DMS53 treated with DMSO at 0.1 percent for 48 hours (cell line): ENCODE measurements around the gene IGF2BP2.
A peak's percentile ranks its signal among the peaks of the same experiment; 100 is the strongest.
"Not testable (repeated sequence)": the region's sequence is repeated elsewhere in the genome, so short reads cannot be mapped to it uniquely, and the experiment has no call there.

Source experiments
- DNase-seq: peaks from one replicate; lab custom pipeline; 2025; ENCODE audit not compliant: unreplicated experiment; lab: John Stamatoyannopoulos, UW

IGF2BP2 gene

DNA sequence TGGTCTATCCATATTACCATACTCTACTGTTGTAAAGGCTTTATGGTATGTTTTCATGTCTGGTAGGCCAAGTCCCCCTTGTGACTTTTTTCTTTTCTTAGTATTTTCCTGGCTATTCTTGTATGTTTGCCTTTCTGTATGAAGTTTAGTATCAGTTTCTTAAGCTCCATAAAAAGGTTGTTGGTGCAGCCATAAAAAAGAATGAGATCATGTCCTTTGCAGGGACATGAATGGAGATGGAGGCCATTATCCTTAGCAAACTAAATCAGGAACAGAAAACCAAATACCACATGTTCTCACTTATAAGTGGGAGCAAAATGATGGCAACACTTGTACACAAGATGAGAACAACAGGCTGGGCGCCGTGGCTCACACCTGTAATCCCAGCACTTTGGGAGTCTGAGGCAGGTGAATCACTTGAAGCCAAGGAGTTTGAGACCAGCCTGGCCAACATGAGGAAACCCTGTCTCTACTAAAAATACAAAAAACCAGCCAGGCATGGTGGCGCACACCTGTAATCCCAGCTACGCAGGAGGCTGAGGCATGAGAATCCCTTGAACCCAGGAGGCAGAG lies 13.7 kb upstream of the IGF2BP2 start:
- DNase-seq: not testable (repeated sequence)

DNA sequence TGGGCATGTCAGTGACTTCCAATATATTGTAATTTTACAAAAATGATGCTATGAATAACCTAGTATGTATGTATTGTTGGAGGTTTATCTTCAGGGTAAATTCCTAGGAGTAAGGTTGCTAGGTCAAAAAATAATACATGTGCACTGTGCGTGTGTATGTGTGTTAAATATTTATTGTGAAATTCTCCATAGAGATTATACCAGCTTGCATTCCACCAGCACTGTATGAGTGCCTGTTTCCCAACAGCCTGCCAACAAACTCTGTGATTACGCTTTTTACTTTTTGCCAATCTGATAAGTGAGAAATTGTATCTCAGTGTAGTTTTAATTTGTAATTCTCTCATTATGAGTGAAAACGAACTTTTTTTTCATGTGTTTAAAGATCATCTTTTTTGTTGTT lies 12.6 kb upstream of the IGF2BP2 start:
- no peak for DNase-seq

DNA sequence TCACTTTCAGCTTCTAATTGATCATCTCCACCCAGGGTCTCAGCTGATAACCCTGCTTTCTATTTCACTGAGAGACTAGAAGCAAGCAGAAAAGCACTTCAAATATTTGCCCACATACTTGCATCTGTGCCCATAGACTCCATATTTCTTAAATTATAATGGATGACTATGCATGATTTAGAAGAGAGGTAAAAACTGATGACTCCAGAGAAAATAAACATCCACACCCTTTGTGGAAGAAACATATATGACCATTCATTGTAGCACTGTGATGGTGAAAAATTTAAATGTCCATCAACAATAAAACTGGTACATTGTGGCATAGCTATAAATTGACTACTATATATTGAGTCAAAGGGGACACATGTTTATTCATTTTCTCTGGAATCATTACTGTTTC lies 7.1 kb upstream of the IGF2BP2 start:
- DNase-seq: no peak

DNA sequence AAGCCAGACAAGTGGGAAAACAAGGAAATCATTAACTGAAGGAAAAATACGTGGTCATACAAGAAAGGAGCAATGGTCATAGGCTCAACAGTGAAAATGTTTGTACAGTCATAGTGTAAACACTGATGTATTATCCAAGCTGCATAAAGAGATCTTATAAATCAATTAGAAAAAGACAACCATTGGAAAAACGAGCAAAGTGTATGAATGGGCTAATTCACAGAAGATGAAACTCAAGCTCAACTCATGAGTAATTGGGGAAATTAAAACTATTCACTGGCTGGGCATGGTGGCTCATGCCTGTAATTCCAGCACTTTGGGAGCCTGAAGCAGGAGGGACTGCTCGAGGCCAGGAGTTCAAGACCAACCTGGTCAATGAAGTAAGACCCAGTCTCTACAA lies 6.4 kb upstream of the IGF2BP2 start:
- DNase-seq: peak; percentile 71

DNA sequence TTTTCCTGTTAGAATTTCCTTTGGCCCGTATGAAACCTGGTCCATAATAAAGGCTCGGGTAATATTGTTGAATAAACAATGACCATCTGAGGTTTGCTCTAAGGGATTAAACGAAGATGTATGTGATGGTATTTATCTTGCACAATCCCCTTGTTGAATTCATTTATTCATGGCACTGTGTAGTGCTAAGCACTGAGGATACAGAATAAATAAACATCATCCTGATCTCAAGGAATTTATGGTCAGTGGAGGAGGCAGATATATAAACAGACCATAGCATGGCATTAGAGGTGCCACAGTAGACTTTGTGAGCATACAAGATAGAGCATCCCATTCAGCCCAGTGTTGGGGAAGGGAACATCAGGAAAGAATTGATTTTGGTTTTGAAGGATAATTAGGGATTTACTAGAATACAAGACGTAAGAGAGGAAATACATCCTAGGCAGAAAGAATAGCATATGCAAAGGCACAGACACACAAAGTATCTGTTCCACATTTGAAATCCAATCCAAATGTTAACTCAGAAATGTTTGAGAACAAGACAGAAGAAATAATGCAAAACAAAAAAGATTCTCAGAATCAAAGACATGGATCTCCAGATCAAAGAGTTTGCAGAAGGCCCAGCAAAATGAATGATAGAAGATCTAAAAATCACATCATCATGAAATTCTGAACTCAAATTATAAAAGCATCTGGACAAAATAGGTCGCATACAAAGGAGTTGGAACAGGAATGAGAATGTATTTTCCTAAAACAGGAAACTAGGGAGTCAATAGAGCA lies 5.4 kb upstream of the IGF2BP2 start:
- no peak for DNase-seq

DNA sequence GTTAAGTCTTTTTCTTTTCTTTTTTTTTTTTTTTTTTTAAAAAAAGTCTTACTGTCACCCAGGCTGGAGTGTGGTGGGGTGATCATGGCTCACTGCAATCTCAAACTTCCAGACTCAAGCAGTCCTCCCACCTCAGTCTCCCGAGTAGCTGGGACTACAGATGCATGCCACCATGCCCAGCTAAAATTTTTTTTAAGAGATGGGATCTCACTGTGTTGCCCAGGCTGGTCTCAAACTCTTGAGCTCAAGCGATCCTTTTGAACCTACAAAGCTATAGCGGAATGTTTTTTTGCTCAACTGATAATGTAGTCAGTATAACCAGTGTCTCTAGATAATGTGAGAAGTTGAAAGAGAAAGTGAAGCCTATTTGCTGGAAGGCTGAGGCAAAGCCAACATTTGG lies 3.9 kb upstream of the IGF2BP2 start:
- no peak for DNase-seq

DNA sequence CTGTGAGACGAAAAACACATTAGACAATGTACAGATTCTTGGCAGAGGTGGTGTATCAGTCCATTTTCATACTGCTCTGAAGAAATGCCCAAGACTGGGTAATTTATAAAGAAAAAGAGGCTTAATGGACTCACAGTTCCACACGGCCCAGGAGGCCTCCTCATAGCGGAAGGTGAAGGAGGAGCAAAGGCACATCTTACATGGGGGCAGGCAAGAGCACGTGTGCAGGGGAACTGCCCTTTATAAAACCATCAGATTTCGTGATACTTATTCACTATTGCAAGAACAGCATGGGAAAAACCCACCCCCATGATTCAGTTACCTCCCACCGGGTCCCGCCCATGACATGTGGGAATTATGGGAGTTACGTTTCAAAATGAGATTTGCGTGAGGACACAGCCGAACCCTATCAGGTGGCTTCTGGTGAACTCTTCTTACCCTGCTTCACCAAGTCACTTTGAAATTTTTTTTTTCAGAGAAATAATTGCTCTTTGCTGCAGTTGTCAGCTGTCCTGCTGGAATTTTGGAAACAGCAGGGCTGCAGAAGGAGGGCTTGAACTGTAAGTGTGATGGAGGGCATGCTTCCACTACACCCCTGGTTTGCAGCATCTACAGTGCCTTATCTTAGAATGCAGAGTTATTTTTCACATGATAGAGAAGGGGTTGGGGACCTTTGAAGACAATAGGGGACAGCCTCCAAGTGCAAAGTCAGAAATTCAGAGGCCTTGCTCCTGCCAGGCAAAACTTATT lies 2.9 kb upstream of the IGF2BP2 start:
- no peak for DNase-seq

DNA sequence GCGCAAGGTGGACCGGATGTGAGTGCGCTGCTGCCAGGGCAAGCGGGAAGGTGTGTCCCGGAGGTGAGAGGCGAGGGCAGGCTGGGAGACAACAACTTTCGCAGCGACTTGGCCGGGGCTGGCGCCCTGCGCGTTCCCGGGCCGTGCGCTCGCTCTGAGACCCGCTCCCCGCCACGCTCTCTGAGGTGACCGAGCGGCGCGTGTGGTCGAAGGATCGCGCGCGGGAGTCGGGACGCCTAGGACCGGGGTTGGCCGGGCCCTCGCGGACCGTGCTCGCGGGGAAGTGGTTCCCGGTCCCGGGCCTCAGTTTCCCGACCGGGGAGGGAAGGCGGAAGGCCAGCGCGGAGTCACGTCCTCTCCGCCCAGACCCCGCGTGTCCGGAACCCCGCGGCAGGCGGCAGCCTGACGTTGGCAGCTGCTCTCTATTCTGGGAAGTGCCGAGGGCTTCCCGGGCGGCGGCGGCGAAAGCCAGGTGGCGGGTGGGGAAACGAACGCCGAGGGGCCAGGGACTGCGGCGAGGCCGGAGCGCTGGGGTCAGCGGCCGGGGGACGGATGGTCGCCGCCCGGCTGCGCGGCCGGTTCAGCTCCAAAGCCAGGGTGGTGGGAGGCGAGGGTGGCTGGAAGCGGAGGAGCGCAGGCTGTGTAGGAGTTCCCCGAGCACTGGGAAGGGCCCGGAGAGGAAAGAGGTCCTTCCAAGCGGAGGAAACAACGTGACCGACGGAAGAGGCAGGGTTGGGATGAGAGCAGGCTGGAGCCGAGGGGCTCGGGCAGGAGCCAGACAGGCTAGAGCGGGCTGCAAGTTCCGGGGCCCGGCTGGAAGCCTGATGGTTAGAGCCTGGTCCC lies 1.0 kb upstream of the IGF2BP2 start:
- DNase-seq: no peak

DNA sequence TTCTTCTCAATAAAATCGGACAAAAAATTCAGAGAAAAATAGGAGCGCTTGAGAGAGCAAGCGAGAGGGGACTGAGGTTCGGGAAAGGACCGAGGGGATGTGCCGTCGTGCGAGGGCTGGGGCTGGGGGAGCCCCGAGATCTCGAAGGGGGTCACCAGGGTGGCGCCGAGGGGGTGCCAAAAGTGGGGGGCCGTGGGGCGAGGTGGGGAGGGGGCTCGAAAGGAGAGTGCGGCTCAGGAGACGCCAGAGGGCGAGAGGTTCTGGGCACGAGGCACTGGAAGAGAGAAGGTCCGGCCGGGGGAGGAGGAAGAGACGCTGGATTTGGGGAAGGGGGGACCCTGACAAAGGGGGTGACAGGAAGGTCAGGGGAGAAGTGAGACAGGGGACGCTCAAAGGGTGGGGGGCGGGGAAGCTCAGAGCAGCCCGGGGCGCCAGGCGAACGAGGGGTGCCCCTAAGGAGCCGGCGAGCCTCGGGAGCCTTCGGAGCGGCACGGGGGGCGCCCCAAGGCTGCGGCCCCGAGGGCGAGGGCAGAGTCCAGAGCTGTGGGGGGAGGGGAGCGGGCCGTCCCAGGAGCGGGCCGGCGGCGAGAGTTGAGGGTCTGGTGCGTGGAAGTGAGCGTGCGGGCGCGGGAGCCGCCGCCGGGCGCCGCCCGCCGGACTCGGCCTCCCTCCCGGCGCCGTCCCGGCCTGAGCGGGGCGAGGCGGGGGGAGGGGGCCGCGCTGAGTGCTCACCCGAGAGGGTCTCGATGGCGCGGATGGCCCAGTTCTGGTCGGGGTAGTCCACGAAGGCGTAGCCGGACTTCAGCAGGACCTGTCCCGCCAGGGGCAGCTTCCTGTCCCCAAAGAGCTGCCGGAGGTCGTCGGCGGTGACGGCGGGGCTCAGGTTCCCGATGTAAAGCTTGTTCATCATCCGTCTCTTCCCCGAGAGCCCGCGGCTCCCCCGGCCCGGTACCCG lies 514 bp downstream of the IGF2BP2 start:
- peak; percentile 57 for DNase-seq

DNA sequence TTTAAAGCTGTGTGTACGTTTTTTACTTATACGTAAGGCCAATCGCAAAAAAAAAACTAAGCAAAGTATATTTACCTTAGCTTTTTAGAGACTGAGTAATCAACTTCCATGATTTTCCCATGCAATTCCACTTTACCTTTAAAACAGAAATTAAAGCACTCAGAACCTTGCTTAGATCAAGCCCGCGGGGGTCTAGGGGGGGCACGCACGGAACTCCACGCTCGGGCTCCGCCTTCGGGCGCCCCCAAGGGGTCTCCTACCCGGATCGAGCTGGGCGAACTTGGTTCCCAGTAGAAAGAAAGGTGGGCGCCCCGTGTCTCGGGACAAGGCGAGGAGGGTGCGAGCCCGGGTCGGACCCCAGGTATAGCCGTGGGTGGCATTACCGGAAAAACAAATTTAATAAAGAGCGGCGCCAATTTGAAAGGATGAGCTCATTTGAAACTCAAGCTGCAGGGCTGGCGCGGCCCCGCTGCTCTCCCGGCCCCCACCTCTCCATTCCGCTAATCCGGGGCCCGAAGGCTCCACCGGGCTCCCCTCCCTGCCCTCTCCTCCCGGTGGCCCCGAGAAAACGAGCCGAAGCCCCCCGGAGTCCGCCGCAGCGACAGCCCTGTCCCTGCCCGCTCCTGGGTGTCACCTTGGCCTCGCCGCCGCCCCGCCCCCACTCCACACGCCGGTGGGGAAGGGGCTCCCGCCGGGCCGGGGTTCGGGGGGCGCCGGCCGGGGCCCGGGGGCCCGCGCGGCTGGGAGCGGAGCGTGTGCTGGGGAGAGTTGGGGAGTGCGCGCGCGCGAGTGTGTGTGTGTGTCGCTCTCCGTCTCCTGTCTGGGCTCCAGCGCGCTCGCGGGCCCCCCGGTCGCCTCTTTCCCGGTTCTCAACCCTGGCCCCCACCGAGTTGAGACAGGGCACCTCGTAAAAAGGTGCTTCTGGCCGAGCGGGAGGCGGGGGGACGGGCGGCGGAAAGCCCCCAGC lies 1.5 kb downstream of the IGF2BP2 start:
- no peak for DNase-seq

DNA sequence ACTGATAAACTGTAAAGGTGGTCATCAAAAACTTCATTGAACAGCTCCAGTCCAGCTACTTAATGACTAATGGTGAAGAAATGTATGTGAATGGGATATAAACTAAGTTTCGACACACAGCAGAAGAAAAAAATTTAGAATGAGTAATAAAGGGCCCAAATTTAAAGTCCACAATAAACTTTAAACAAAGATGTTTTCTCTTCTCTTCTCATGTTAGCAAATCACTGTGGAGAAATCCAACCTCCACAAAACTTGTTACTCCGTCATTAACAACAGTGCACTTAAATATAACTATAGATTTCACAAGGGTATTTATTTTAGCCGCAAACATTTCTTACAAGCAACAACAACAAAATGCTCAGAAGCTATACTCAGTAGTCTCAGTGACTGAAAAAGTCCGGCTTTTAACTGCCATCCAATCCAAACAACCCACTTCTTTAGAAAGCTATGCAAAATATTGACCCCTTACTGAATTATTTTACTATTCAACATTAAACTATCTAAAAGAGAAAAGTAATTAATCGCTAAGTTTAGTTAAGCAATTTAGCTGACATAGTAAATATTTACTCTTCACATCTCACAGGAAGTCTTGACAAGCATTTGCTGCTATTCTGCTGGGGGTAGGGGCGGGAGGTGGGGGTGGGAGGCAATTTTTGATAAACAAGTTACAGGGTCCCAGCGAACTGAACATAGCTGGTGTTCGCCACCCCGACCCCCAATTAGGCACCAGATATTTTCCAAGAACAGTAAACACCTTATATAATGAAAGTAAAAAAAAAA lies 2.4 kb downstream of the IGF2BP2 start:
- no peak for DNase-seq

DNA sequence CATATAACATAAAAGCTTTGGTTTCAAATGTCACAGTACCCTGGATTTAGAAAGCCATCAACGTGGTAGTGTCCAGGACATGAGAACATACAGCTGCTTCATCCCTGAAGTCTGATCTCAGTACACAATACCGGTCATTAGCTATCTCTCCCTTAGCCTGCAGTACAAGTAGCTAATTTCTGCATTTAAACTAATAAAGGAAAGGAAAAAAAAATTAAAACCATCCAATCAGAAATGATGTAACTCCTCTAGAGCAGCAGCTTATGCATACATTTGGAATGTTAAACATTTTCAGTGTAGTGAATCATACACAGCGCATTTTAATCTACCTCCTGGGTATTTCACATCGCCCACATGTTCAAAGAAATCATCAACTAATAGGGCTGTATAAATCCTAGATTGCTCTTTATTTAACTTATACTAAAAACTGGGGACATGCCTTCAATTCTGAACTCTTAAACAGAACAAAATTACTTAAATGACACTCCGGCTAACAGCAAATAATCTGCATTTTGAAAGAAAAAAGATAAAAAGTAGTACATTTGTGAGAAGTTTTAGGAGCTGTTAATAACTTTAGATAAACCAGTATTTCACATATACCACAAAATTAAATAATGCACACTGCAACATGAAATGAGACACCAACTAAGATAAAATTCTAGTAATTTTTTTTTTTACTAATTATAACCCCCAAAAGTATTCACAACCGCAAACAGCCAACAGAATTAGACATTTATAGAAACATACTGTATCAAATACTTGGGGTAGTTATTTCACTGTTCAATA lies 3.7 kb downstream of the IGF2BP2 start:
- DNase-seq: no peak

DNA sequence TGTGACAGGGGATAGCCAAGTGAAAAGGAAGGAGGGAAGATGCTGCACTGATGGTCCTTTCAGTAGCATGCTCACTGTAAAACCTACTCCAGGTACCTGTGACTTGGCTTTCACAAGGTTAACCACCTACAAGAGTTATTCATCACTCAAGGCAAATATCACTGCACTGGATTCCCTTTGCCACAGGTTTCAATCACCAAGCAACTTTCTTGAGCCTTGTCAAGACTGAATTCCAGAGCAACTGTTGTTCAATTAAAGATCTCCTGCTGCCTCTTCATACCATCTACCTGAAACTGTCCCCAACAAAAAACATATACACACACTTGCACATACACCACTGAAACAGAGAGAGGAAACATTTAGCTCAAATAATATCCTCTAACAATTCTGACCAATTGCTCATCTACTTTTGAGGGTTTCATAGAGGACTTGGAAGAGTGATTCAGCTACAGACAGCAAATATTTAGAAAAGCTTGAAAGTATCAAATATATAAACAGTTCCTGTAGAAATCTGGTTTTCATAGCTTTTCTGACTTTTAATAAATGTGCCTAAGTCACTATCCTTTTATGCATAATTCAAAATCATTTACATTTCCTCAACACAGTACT lies 6.5 kb downstream of the IGF2BP2 start:
- no peak for DNase-seq

DNA sequence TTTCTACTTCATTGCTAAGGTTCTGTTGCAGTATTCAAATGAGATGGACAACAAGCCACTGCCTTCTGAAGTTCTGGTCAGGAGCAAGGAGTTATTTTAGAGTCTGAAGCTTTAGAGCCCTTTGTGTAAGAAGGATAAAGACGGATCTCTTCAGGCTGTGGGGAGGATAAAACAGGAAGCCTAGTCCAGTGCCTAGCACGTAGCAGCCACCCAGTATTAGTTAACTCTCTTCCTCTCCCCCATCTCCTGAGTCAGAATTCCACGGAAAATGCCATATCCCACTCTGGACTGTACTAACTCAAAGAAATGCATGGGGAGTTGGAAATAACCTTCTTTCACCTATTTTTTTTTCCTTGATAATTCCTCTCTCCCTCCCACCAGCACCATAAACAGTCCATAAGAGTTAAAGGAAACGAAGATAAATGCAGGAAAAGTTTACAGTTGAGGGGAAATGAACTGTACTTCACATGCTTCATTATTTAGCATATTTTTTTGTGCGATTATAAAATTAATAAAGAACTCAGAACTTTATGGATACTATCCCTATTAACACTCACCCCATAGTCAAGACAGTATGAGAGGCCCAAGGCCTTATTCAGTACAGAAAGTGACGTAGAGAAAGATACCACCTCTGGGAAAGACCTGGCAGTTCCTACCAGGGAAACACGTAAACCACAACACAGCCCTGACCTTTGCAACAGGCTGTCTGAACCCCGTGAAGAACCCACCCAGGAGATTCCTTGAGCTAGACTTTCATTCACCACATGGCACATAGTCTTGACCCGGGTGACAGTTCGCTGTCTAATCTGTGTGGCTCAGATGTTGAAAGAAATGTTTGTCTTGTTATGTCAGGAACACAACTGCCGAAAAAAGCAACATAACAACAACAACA lies 9.2 kb downstream of the IGF2BP2 start:
- DNase-seq: no peak

DNA sequence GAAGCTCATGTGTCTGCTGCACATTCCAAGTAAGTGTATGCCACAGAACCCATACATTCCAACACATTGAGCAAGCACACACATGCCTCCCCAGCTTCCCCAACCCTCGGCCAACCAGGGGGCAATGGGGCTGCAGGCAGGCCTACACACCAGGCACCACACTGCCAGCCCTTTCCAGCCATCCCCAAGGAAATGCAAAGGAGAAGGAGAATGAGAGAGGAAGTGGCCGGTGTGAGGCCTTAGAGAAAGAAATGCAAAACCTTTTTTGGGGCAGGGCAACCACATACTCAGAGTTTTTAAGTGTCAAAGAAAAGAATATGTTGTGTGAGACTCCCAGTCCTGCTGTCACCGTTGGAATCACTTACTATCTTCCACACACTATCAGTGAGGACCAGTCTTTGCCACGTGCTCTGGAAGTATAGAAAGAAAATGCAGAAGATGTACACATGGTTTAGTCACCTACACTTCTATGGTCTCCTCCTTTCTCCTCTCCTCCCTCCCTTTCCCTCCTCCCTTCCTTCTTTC lies 11.1 kb downstream of the IGF2BP2 start:
- no peak for DNase-seq

DNA sequence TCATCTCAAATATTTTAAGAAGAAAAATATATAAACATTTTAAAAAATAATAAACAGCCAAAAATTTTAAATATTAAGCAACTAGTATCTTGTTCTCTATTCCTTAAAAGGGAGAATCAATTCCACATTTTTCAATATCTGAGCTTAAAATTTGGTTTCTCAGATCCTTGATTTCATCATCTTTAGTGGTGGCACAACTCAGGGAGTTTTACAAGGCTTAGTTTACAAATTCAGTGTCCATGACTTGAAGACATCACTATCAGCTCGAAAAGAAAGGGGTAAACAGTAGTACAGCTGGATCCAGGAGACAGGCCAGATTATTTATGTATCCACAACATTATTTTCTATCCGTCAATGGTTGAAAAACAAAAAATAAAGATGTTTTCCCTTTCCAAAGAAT lies 11.6 kb downstream of the IGF2BP2 start:
- no peak for DNase-seq
